Transverse colon (tissue), 4 donors: ENCODE data around the gene VWA7. TPM values are rescaled to one million over a fixed set of nuclear protein-coding genes. Genes with fewer than 3 reads are reported as not detected.

Experiments
- DNase-seq: peaks from one replicate; pipeline ENCODE4 v3.0.0-alpha.2; 2019
- H3K27ac ChIP-seq, 4 donors: fragments of 200-600 bp; sonication (generic); 2 replicates each; pipeline ENCODE4 v1.5.1; 2016 to 2018; ENCODE audit warnings: inconsistent platforms in 4 of 4
- H3K27me3 ChIP-seq: fragments of 200-600 bp; sonication (generic); 2 replicates; pipeline ENCODE4 v1.5.1; 2017; ENCODE audit warnings: inconsistent platforms
- H3K36me3 ChIP-seq, 4 donors: fragments of 200-600 bp; sonication (generic); 2 replicates each; pipeline ENCODE4 v1.5.1; 2017 to 2019; ENCODE audit warnings: inconsistent platforms in 4 of 4
- H3K4me1 ChIP-seq, 4 donors: fragments of 200-600 bp; sonication (generic); 2 replicates each; pipeline ENCODE4 v1.5.1; 2017 to 2020; ENCODE audit warnings: inconsistent platforms in 4 of 4
- H3K4me3 ChIP-seq, 4 donors: fragments of 200-600 bp; sonication (generic); 1 replicate in 1 of 4; 2 replicates in 3 of 4; pipeline versions ENCODE4 v1.5.1 to v1.6.1; 2017 to 2019; ENCODE audit warnings: inconsistent platforms in 4 of 4
- H3K9me3 ChIP-seq, 2 donors: fragments of 200-600 bp; sonication (generic); 2 replicates each; pipeline ENCODE4 v1.5.1; 2017 to 2019; ENCODE audit warnings: inconsistent platforms in 2 of 2
- EP300 ChIP-seq: sonication (generic); formaldehyde crosslinking; IDR thresholded peaks from one replicate; pipeline ENCODE4 v1.6.1; 2017; ENCODE audit warnings: antibody characterized with exemption, low read depth
- POLR2A ChIP-seq: fragments of 450-650 bp; IDR thresholded peaks from one replicate; pipeline ENCODE4 v1.6.1; 2016; ENCODE audit warnings: antibody characterized with exemption, mild to moderate bottlenecking, moderate library complexity
- POLR2AphosphoS5 ChIP-seq, 3 donors: sonication (generic); formaldehyde crosslinking; IDR thresholded peaks; one replicate each; pipeline ENCODE4 v1.6.1; 2016; ENCODE audit warnings: antibody characterized with exemption in 3 of 3
- WGBS, 2 donors: methylation state at CpG; one replicate each; pipeline ENCODE4 v1.1.5; 2018; ENCODE audit warnings: low coverage in 1 of 2; 5-methylcytosine and 5-hydroxymethylcytosine counted together
- in situ Hi-C, 4 donors: fragments of 200-750 bp; cut with MboI; loops; one replicate each; pipeline versions ENCODE4 v1.15.0 to v1.15.1; 2017; ENCODE audit warnings: low sequenced_read_pairs in 3 of 4, low pct_ligation_motif_present in 1 of 4, low pct_unique_long_range_greater_than_20kb in 1 of 4
- intact Hi-C: fragments of 100-400 bp; cut with DNase I; formaldehyde crosslinking; loops from one replicate; pipeline ENCODE4 v1.15.1; 2023; ENCODE audit warnings: low total_unique reads
- total RNA-seq, 4 donors: library from RNA; depleted of rRNA; stranded (reverse); fragments of >200 nt; gene quantifications; one replicate each; pipeline ENCODE4 v1.1.0, GENCODE V29; 2016
- TF ChIP-seq, protein P1 (sequence below), 5 experiments: fragments of 200-600 bp in 3 of 5; fragments of 450-650 bp in 2 of 5; sonication (generic) in 3 of 5; IDR thresholded peaks; 1 replicate in 2 of 5; 2 replicates in 3 of 5; pipeline ENCODE4 v1.5.1; 2016 to 2017; ENCODE audit warnings: antibody characterized with exemption in 5 of 5, inconsistent platforms in 3 of 5, mild to moderate bottlenecking in 2 of 5, moderate library complexity in 1 of 5

VWA7 gene
- total RNA-seq, 4 donors from 2014 or later = 7.6 to 22.1 (median 9.6) TPM

DNA sequence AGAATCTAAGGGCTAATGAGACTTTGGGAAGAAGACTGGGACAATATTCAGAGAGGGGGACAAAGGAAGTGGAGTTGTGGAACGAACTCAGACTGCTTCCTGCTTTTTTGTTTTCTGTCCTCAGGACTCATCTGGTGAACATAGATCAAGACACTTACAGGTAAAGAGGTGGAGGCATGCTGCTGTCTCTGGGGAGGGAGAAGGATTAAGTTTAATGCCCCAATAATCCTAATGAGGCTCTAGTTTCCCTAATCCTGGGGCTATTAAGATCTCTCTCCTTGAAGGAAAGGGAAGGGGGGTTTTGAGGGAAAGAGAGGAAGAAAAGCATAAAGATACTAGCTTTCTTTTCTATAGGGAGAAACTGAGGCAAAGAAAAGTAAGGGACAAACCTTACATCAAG, 32.7 kb downstream of the VWA7 start:
- Histone ChIP-seq H3K4me1 (peaks cover under 1 to 14% (median 12%) of the 10 kb centered on the region in 4 donors), H3K27me3 (no peaks in the 10 kb centered on the region), H3K4me3 (no peak overlapping the region), H3K9me3 (no peaks in the 10 kb centered on the region), H3K36me3 (no peaks in the 10 kb centered on the region), H3K27ac (no peak overlapping the region)
- no peak for DNase-seq
- in situ Hi-C loops = no loop called here
- 44 to 57% methylated on average over 1 of the region's 1 CpG for WGBS, 2 donors
- TF ChIP-seq, protein P1, sequence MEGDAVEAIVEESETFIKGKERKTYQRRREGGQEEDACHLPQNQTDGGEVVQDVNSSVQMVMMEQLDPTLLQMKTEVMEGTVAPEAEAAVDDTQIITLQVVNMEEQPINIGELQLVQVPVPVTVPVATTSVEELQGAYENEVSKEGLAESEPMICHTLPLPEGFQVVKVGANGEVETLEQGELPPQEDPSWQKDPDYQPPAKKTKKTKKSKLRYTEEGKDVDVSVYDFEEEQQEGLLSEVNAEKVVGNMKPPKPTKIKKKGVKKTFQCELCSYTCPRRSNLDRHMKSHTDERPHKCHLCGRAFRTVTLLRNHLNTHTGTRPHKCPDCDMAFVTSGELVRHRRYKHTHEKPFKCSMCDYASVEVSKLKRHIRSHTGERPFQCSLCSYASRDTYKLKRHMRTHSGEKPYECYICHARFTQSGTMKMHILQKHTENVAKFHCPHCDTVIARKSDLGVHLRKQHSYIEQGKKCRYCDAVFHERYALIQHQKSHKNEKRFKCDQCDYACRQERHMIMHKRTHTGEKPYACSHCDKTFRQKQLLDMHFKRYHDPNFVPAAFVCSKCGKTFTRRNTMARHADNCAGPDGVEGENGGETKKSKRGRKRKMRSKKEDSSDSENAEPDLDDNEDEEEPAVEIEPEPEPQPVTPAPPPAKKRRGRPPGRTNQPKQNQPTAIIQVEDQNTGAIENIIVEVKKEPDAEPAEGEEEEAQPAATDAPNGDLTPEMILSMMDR (IDR thresholded peaks at IDR 0.05) = no peak
- TF ChIP-seq POLR2A = no peak
- TF ChIP-seq POLR2AphosphoS5 (IDR thresholded peaks at IDR 0.05) = no peak
- no peak for TF ChIP-seq EP300
- intact Hi-C loops = no loop called here

DNA sequence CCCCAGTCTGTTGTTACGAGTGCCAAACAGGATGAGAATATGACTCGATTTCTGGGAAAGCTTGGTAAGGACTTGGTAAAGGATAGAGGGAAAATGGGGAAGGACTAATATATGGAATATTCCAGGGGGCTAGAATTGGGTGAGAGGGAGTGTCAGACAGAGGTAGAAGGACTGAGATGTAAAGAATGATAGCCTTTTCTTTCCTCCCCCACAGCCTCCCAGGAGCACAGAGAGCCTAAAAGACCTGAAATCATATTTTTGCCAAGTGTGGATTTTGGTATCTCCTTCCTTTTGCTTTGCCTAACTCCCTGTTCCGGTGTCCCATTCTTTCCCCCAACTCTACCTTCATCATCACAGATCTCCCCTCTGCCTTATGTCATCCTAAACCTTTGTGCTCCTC, 34.2 kb downstream of the VWA7 start:
- intact Hi-C loops (no loop called here), in situ Hi-C loops (no loop called here)
- TF ChIP-seq POLR2AphosphoS5 (IDR thresholded peaks at IDR 0.05) (no peak), POLR2A (no peak), EP300 (no peak)
- TF ChIP-seq, protein P1 (IDR thresholded peaks at IDR 0.05) = no peak
- WGBS, 2 donors = 83 to 94% methylated on average over 3 of the region's 3 CpGs
- Histone ChIP-seq H3K27me3 (no peaks in the 10 kb centered on the region), H3K4me3 (no peak overlapping the region), H3K9me3 (no peaks in the 10 kb centered on the region), H3K36me3 (no peaks in the 10 kb centered on the region), H3K27ac (no peak overlapping the region), H3K4me1 (peaks cover 5 to 29% (median 25%) of the 10 kb centered on the region in 4 donors)
- no peak for DNase-seq

DNA sequence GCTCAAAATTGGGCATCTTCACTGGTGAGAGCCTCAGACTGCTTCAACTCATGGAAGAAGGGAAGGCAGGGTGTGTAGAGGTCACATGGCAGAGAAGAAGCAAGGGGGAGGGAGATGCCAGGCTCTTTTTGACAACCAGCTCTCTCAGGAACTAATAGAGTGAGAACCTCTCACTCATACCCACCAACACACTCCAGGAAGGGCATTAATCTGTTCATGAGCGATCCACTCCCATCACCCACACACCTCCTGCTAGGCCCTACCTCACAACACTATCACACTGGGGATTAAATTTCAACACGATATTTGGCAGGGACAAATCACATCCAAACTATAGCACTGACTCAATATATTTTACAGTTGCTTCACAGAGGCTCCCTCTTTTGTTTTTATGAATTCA, 35.3 kb downstream of the VWA7 start:
- intact Hi-C loops = no loop called here

DNA sequence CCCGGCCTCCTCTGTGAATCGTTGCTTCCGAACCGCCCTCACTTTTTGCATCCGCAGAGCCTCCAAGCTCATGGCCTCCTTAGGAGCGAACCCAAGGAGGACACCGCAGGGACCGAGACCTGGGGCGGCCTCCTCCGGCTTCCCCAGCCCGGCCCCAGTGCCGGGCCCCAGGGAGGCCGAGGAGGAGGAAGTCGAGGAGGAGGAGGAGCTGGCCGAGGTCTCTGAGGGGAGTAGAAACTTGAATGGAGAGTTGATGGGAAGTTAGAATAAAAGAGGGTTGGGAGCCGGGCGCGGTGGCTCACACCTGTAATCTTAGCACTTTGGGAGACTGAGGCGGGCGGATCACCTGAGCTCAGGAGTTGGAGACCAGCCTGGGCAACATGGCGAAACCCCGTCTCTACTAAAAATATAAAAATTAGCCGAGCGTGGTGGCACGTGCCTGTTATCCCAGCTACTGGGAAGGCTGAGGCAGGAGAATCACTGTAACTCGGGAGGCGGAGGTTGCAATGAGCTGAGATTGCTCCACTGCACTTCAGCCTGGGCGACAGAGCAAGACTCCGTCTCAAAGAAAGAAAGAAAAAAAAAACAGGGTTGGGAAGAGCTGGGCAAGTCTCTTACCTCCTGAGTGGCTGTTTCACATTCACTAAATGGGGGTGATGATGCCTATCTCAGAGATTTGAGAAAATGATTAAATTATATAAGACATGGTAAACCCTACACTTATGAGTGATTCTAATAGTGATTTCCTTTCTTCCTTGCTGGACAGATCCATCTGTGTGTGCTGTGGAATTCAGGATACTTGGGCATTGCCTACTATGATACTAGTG, 36.5 kb downstream of the VWA7 start:
- no peaks in the 10 kb centered on the region for H3K27me3 ChIP-seq
- no peaks in the 10 kb centered on the region for H3K36me3 ChIP-seq
- H3K4me3 ChIP-seq = peak overlapping the region; percentile 58 to 73 (median 68)
- no peaks in the 10 kb centered on the region for H3K9me3 ChIP-seq
- no peak for TF ChIP-seq EP300
- no peak for TF ChIP-seq POLR2AphosphoS5 (IDR thresholded peaks at IDR 0.05)
- TF ChIP-seq, protein P1 (IDR thresholded peaks at IDR 0.05) = no peak
- TF ChIP-seq POLR2A = no peak
- H3K4me1 ChIP-seq = peaks cover 13 to 43% (median 37%) of the 10 kb centered on the region in 4 donors
- 16 to 17% methylated on average over 7 to 29 of the region's 29 CpGs for WGBS, 2 donors
- peak; percentile 60 for DNase-seq
- in situ Hi-C loops (no loop called here), intact Hi-C loops (no loop called here)
- H3K27ac ChIP-seq = peak overlapping the region; percentile 89 to 98 (median 96)

More for the DNA sequence above, 35.3 kb downstream of the VWA7 start:
- H3K27ac ChIP-seq = no peak overlapping the region
- H3K4me1 ChIP-seq = peaks cover 11 to 40% (median 32%) of the 10 kb centered on the region in 4 donors
- in situ Hi-C loops = no loop called here
- DNase-seq = no peak
- no peaks in the 10 kb centered on the region for H3K36me3 ChIP-seq
- 81 to 93% methylated on average over 2 of the region's 2 CpGs for WGBS, 2 donors
- no peak overlapping the region for H3K4me3 ChIP-seq
- H3K9me3 ChIP-seq = no peaks in the 10 kb centered on the region
- H3K27me3 ChIP-seq = no peaks in the 10 kb centered on the region
- TF ChIP-seq EP300 (no peak), POLR2AphosphoS5 (IDR thresholded peaks at IDR 0.05) (no peak), POLR2A (no peak)
- TF ChIP-seq, protein P1 (IDR thresholded peaks at IDR 0.05) = no peak
